ENCODE results near the gene NUP58.

- TF ChIP-seq, protein P1, sequence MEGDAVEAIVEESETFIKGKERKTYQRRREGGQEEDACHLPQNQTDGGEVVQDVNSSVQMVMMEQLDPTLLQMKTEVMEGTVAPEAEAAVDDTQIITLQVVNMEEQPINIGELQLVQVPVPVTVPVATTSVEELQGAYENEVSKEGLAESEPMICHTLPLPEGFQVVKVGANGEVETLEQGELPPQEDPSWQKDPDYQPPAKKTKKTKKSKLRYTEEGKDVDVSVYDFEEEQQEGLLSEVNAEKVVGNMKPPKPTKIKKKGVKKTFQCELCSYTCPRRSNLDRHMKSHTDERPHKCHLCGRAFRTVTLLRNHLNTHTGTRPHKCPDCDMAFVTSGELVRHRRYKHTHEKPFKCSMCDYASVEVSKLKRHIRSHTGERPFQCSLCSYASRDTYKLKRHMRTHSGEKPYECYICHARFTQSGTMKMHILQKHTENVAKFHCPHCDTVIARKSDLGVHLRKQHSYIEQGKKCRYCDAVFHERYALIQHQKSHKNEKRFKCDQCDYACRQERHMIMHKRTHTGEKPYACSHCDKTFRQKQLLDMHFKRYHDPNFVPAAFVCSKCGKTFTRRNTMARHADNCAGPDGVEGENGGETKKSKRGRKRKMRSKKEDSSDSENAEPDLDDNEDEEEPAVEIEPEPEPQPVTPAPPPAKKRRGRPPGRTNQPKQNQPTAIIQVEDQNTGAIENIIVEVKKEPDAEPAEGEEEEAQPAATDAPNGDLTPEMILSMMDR (IDR thresholded peaks at IDR 0.05) = no peak
- no peak for TF ChIP-seq POLR2A (IDR thresholded peaks at IDR 0.05)
- no peak for TF ChIP-seq EP300 (IDR thresholded peaks at IDR 0.05)
Measured at GRCh38 chr13:25335856-25336255, 34.4 kb downstream of the NUP58 start.

All from tibial nerve (tissue), 4 donors.